Measurements from ENCODE around the gene COQ10B. TPM values are rescaled to one million over a fixed set of nuclear protein-coding genes. Genes with fewer than 3 reads are reported as not detected.

COQ10B gene
- total RNA-seq, 1 experiment from 2014 or later: 28.8 TPM

- DNase-seq: no peak
- H3K4me3 Mint-ChIP-seq (ENCODE audit: low read depth, unreplicated experiment): peak overlapping the region; percentile 84
- no peak for TF ChIP-seq CTCF (IDR thresholded peaks at IDR 0.05; ENCODE audit: unreplicated experiment)
- no peaks in the 10 kb centered on the region for H3K9me3 Mint-ChIP-seq (ENCODE audit: low read depth, unreplicated experiment)
- H3K4me1 Mint-ChIP-seq (ENCODE audit: low read depth, unreplicated experiment): peaks cover 15% of the 10 kb centered on the region
- BruUV-seq (replicated peaks): no TSS peak
- intact Hi-C loops (cut with micrococcal nuclease; ENCODE audit: unreplicated experiment): no loop called here
- peaks cover 78% of the 10 kb centered on the region for H3K36me3 Mint-ChIP-seq (ENCODE audit: insufficient read depth, unreplicated experiment)
- H3K27ac Mint-ChIP-seq (ENCODE audit: unreplicated experiment): peak overlapping the region; percentile 95
- CTCF ChIA-PET: no interaction called here
- no peaks in the 10 kb centered on the region for H3K27me3 Mint-ChIP-seq (ENCODE audit: unreplicated experiment)
Measured at GRCh38 chr2:197502685-197503084, 49.3 kb downstream of the COQ10B start.

DNA sequence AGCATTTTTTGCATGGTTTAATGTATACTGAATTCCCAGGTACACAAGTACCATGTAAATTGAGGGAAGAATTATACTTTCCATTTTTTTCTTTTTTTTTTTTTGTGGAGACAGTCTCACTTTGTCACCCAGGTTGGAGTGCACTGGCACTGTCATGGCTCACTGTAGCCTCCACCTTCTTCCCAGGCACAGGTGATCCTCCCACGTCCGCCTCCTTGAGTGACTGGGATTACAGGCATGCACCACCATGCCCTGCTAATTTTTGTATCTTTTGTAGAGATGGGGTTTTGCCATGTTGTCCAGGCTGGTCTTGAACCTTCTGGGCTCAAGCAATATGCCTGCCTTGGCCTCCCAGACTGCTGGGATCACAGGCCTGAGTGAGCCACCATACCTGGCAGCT lies 50.6 kb downstream of the COQ10B start:
- Mint-ChIP-seq H3K4me3 (ENCODE audit: low read depth, unreplicated experiment) (no peak overlapping the region), H3K27ac (ENCODE audit: unreplicated experiment) (peak overlapping the region; percentile 56), H3K4me1 (ENCODE audit: low read depth, unreplicated experiment) (peaks cover 15% of the 10 kb centered on the region), H3K9me3 (ENCODE audit: low read depth, unreplicated experiment) (no peaks in the 10 kb centered on the region), H3K27me3 (ENCODE audit: unreplicated experiment) (no peaks in the 10 kb centered on the region), H3K36me3 (ENCODE audit: insufficient read depth, unreplicated experiment) (peaks cover 67% of the 10 kb centered on the region)
- intact Hi-C loops (cut with micrococcal nuclease; ENCODE audit: unreplicated experiment): no loop called here
- TF ChIP-seq CTCF (IDR thresholded peaks at IDR 0.05; ENCODE audit: unreplicated experiment): no peak
- BruUV-seq (replicated peaks): no TSS peak
- DNase-seq: no peak
- CTCF ChIA-PET: no interaction called here

- Mint-ChIP-seq H3K4me3 (ENCODE audit: low read depth, unreplicated experiment) (no peak overlapping the region), H3K27me3 (ENCODE audit: unreplicated experiment) (no peaks in the 10 kb centered on the region), H3K9me3 (ENCODE audit: low read depth, unreplicated experiment) (no peaks in the 10 kb centered on the region), H3K27ac (ENCODE audit: unreplicated experiment) (peak overlapping the region; percentile 56), H3K4me1 (ENCODE audit: low read depth, unreplicated experiment) (peaks cover 15% of the 10 kb centered on the region), H3K36me3 (ENCODE audit: insufficient read depth, unreplicated experiment) (peaks cover 62% of the 10 kb centered on the region)
- no peak for TF ChIP-seq CTCF (IDR thresholded peaks at IDR 0.05; ENCODE audit: unreplicated experiment)
- CTCF ChIA-PET: no interaction called here
- no TSS peak for BruUV-seq (replicated peaks)
- intact Hi-C loops (cut with micrococcal nuclease; ENCODE audit: unreplicated experiment): no loop called here
- DNase-seq: no peak
Measured at GRCh38 chr2:197504512-197504911, 51.2 kb downstream of the COQ10B start.

GRCh38 chr2:197506658-197507057 lies 53.3 kb downstream of the COQ10B start:
- H3K36me3 Mint-ChIP-seq (ENCODE audit: insufficient read depth, unreplicated experiment): peaks cover 40% of the 10 kb centered on the region
- no peaks in the 10 kb centered on the region for H3K27me3 Mint-ChIP-seq (ENCODE audit: unreplicated experiment)
- intact Hi-C loops (cut with micrococcal nuclease; ENCODE audit: unreplicated experiment): no loop called here
- CTCF ChIA-PET: interaction anchor here (0.6 to 0.7 kb wide), 2 partner anchors 10 to 75 kb away, joined by 3 to 4 read pairs; no protein-coding TSS in a partner anchor
- DNase-seq: no peak
- H3K4me1 Mint-ChIP-seq (ENCODE audit: low read depth, unreplicated experiment): peaks cover 15% of the 10 kb centered on the region
- H3K9me3 Mint-ChIP-seq (ENCODE audit: low read depth, unreplicated experiment): no peaks in the 10 kb centered on the region
- no peak overlapping the region for H3K4me3 Mint-ChIP-seq (ENCODE audit: low read depth, unreplicated experiment)
- H3K27ac Mint-ChIP-seq (ENCODE audit: unreplicated experiment): no peak overlapping the region
- no peak for TF ChIP-seq CTCF (IDR thresholded peaks at IDR 0.05; ENCODE audit: unreplicated experiment)
- no TSS peak for BruUV-seq (replicated peaks)
